Smooth muscle cell (in vitro differentiated cells): ENCODE data around the gene DMWD. TPM values are rescaled to one million over a fixed set of nuclear protein-coding genes. Genes with fewer than 3 reads are reported as not detected.
A peak's percentile ranks its signal among the peaks of the same experiment; 100 is the strongest.

Experiments used
- DNase-seq: peaks from one replicate; lab custom pipeline; 2025; ENCODE audit not compliant: unreplicated experiment; lab: John Stamatoyannopoulos, UW
- H2AFZ ChIP-seq: fragments of 200-600 bp; sonication (generic); 2 replicates; pipeline ENCODE4 v1.6.0; 2016; ENCODE audit warnings: antibody characterized with exemption, low read depth, mild to moderate bottlenecking
- H3F3A ChIP-seq: fragments of 200-600 bp; sonication (generic); 2 replicates; pipeline ENCODE4 v1.6.0; 2017; ENCODE audit warnings: antibody characterized with exemption, low read depth
- H3K27ac ChIP-seq: fragments of 200-600 bp; sonication (generic); 2 replicates; pipeline ENCODE4 v1.5.1; 2016; ENCODE audit warnings: low read depth, mild to moderate bottlenecking
- H3K27me3 ChIP-seq: fragments of 200-600 bp; sonication (generic); 2 replicates; pipeline ENCODE4 v1.6.1; 2016; ENCODE audit warnings: low read depth, mild to moderate bottlenecking
- H3K36me3 ChIP-seq: fragments of 200-600 bp; sonication (generic); 2 replicates; pipeline ENCODE4 v1.5.1; 2016; ENCODE audit warnings: low read depth
- H3K4me1 ChIP-seq: fragments of 200-600 bp; sonication (generic); 2 replicates; pipeline ENCODE4 v1.5.1; 2016; ENCODE audit warnings: low read depth
- H3K4me2 ChIP-seq: fragments of 200-600 bp; sonication (generic); 2 replicates; pipeline ENCODE4 v1.6.0; 2016; ENCODE audit warnings: mild to moderate bottlenecking
- H3K4me3 ChIP-seq: fragments of 200-600 bp; sonication (generic); 2 replicates; pipeline ENCODE4 v1.5.1; 2016; ENCODE audit warnings: mild to moderate bottlenecking
- H3K79me2 ChIP-seq: fragments of 200-600 bp; sonication (generic); 2 replicates; pipeline ENCODE4 v1.6.0; 2016; ENCODE audit warnings: low read depth, mild to moderate bottlenecking
- H3K9ac ChIP-seq: fragments of 200-600 bp; sonication (generic); 2 replicates; pipeline ENCODE4 v1.6.0; 2016; ENCODE audit warnings: low read depth
- H3K9me3 ChIP-seq: fragments of 200-600 bp; sonication (generic); replicated peaks from 2 replicates; pipeline ENCODE4 v1.5.1; 2016; ENCODE audit warnings: low read depth
- H4K20me1 ChIP-seq: fragments of 200-600 bp; sonication (generic); 2 replicates; pipeline ENCODE4 v1.6.0; 2016; ENCODE audit warnings: low read depth
- CTCF ChIP-seq: fragments of 200-600 bp; sonication (generic); IDR thresholded peaks from 2 replicates; pipeline ENCODE4 v1.5.1; 2017; ENCODE audit warnings: borderline replicate concordance, mild to moderate bottlenecking, antibody characterized with exemption; ENCODE audit not compliant: insufficient read depth, poor library complexity, severe bottlenecking
- WGBS: methylation state at CpG from one replicate; pipeline ENCODE4 v1.1.7; 2016; ENCODE audit warnings: low lambda C conversion rate; 5-methylcytosine and 5-hydroxymethylcytosine counted together
- polyA plus RNA-seq: library from polyadenylated mRNA; unstranded; fragments of >200 nt; fragmentation: Nextera tagmentation; extraction: Ambion mirVana; gene quantifications from 2 replicates; pipeline ENCODE4 v1.2.1, GENCODE V29; 2016
- total RNA-seq: library from RNA; depleted of rRNA; stranded (reverse); fragments of >200 nt; gene quantifications from 2 replicates; pipeline ENCODE4 v1.2.3, GENCODE V29; 2014

DMWD gene
- total and polyA plus RNA-seq, 2 experiments from 2014 or later: 16.1 to 57.6 TPM

DNA sequence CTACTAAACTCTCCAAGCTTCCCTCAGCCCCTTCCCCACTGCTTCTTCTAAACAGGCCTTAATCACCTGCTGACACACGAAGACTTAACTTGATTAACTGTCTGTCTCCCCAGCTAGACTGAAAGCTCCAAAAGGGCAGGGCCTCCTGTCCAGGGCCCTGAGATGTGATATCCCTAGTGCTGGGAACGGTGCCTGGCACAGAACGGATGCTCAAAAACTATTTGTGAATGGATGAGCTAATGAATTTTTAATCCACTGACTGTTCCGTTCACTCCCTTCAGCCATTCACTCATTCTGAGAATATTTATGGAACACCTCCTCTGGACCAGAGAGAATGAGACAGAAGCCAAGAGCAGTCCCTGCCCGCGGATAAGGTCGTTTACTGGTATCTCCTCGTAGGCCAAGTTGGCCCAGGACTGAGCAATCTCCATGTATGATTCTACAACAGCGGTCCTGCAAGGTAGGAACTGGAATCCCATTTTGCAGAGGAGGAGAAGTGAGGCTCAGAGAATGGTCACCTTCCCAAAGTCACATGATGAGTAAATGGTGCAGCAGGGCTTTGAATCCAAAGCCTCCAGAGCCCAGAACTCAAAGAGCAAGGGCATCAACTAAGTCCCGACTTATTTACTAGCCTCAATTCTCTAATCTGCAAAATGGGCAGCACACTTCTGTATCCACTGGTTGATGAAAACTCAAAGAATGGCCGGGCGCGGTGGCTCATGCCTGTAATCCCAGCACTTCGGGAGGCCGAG is 3.4 kb downstream of the DMWD start:
- no peaks in the 10 kb centered on the region for H3K9me3 ChIP-seq
- no peak overlapping the region for H3K4me3 ChIP-seq
- WGBS: 98% methylated on average over 15 of the region's 15 CpGs
- no peaks in the 10 kb centered on the region for H3K27me3 ChIP-seq
- H2AFZ ChIP-seq: no peak overlapping the region
- no peak overlapping the region for H3K4me2 ChIP-seq
- H3K4me1 ChIP-seq: peaks cover 5% of the 10 kb centered on the region
- DNase-seq: no peak
- H3F3A ChIP-seq: peaks cover 7% of the 10 kb centered on the region
- H3K36me3 ChIP-seq: no peaks in the 10 kb centered on the region
- peaks cover 64% of the 10 kb centered on the region for H3K79me2 ChIP-seq
- H3K9ac ChIP-seq: no peak overlapping the region
- H3K27ac ChIP-seq: no peak overlapping the region
- TF ChIP-seq CTCF: no peak
- peaks cover 39% of the 10 kb centered on the region for H4K20me1 ChIP-seq

DNA sequence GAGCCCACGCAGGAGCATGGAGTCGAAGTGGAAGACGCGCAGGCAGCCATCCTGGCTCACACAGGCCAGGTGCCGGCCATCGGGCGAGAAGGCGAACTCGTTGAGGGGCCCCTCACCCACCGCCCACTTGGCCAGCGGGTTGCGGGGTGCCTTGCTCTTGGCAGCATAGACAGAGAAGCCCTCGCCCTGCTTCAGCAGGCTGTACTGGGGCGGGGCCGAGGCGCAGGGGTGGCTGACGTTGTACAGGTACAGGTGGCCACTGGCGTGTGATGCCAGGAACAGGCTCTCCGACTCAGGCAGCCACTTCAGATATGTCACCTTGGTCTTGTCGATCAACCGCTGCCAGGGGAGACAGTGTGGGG is 6.1 kb downstream of the DMWD start:
- Histone ChIP-seq H3K79me2 (peaks cover 60% of the 10 kb centered on the region), H2AFZ (no peak overlapping the region), H3K4me3 (no peak overlapping the region), H3K4me1 (peaks cover 27% of the 10 kb centered on the region), H3K9me3 (no peaks in the 10 kb centered on the region), H3K36me3 (no peaks in the 10 kb centered on the region), H4K20me1 (peaks cover 49% of the 10 kb centered on the region), H3K27ac (no peak overlapping the region), H3K27me3 (no peaks in the 10 kb centered on the region), H3F3A (peaks cover 15% of the 10 kb centered on the region), H3K9ac (no peak overlapping the region), H3K4me2 (no peak overlapping the region)
- 98% methylated on average over 21 of the region's 21 CpGs for WGBS
- TF ChIP-seq CTCF: no peak
- DNase-seq: no peak

DNA sequence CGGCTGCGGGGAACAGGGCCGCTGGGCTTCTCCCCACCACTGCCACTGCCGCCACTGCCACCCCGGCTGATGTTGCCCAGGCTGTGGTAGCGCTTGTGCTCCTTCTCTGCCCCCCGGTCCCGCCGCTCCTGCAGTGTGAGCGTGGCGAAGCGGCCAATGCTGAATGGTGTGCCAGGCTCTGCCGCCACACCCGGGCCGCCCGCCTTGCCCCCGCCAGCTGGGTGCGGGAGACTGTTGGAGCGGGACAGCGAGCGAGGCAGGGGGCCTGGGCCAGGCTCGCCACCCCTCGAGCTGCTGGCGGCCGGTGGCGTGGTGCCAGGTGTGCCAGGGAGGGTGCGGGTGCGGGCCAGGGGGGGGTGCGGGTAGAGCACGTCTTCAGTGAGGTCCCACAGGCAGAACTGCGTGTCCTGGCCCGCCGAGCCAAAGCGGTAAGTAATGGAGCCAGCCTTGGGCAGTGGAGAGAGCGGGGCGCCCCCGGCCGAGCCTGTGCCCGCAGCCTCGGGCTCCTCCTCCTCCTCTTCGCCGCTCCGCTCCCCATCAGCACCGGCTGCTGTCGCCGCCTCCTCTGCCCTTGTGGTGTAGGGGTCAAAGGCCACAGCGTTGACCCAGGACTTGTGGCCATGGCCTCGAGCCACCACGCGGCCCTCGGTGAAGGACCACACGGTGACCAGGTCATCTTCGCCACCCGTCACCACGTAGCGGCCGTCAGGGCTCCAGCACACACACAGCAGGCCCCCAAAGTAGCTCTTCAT is 6.7 kb downstream of the DMWD start:
- Histone ChIP-seq H3K36me3 (no peaks in the 10 kb centered on the region), H3K4me3 (no peak overlapping the region), H3K27me3 (no peaks in the 10 kb centered on the region), H4K20me1 (peaks cover 49% of the 10 kb centered on the region), H3K79me2 (peaks cover 55% of the 10 kb centered on the region), H3K9me3 (no peaks in the 10 kb centered on the region), H3K9ac (no peak overlapping the region), H2AFZ (no peak overlapping the region), H3K4me1 (peaks cover 24% of the 10 kb centered on the region), H3F3A (peaks cover 15% of the 10 kb centered on the region), H3K27ac (no peak overlapping the region), H3K4me2 (no peak overlapping the region)
- whole genome bisulfite sequencing: 98% methylated on average over 43 of the region's 57 CpGs
- no peak for TF ChIP-seq CTCF
- DNase-seq: no peak

DNA sequence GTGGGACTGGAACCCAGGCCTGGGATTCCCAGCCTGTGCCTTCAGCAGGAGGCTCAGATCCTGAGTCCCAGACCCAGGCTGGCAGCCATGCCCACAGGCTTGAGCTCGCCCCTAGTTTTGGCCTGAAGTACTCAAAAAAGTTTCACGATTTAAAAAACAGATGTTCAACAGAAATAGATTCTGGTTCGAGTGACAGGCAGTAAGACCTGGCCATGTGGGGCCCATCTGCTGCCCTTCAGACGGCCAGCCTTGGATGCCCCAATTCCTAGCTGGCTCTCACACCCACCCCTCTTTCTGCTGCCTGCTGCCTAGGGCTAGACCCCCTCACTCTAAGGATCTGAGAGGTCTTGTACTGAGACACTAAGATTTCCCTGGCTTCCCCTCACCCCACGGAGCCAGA is 7.5 kb downstream of the DMWD start:
- 91% methylated on average over 5 of the region's 5 CpGs for WGBS
- Histone ChIP-seq H3K4me2 (no peak overlapping the region), H3K79me2 (peaks cover 49% of the 10 kb centered on the region), H3K9me3 (no peaks in the 10 kb centered on the region), H3F3A (peaks cover 15% of the 10 kb centered on the region), H3K9ac (no peak overlapping the region), H3K27ac (peak overlapping the region; percentile 93), H4K20me1 (peaks cover 56% of the 10 kb centered on the region), H3K4me1 (peaks cover 24% of the 10 kb centered on the region), H3K4me3 (no peak overlapping the region), H3K27me3 (no peaks in the 10 kb centered on the region), H3K36me3 (no peaks in the 10 kb centered on the region), H2AFZ (no peak overlapping the region)
- no peak for DNase-seq
- no peak for TF ChIP-seq CTCF
